Measurements from ENCODE around the gene PDE8B.

PDE8B gene

DNA sequence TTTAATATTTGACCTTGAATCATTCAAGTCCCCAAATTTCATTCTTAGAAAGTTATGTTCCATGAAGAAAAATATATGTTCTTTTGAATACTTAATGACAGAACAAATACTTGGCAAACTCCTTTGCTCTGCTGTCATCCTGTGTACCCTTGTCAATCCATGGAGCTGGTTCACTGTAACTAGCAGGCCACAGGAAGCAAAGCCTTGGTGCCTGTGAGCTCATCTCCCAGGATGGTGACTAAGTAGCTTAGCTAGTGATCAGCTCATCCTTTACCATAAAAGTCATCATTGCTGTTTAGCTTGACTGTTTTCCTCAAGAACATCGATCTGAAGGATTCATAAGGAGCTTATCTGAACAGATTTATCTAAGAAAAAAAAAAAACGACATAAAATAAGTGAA is 216.2 kb downstream of the PDE8B start:
- Histone ChIP-seq H3K9me3 (ENCODE audit: control insufficient read depth in 2 of 2, low read length in 2 of 2) (no peaks in the 10 kb centered on the region), H3K27ac (ENCODE audit: low read depth in 2 of 2, low read length in 2 of 2) (no peak overlapping the region), H3K27me3 (ENCODE audit: control insufficient read depth in 2 of 2, insufficient read depth in 2 of 2, low read length in 2 of 2) (no peaks in the 10 kb centered on the region), H3K36me3 (ENCODE audit: control insufficient read depth in 2 of 2, insufficient read depth in 2 of 2, low read length in 2 of 2) (peaks cover 4 to 18% of the 10 kb centered on the region in 2 donors), H3K9ac (ENCODE audit: low read depth in 1 of 2, low read length in 2 of 2) (no peak overlapping the region), H3K4me1 (ENCODE audit: control insufficient read depth in 2 of 2, insufficient read depth in 2 of 2, low read length in 2 of 2) (peaks cover 0 to 3% of the 10 kb centered on the region in 2 donors), H3K4me3 (ENCODE audit: low read length in 2 of 2) (no peak overlapping the region)

DNA sequence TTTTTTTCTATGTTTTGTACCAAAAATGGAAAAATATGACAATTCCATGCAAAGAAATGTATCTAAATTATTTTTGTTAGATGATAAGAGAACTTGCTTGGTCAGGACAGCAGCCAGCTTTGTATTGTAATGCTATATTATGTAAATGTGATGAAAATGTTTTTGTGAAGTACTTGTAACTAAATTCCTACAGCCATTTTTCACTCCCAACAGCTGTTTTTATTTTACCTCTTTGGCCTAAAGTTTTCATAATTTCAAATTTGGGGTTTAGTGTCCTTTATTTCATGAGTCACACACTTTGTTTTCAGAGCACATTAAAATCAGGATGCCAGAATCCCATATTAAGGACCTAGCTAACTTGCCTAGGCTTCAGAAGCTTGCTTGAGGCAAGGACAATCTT is 217.5 kb downstream of the PDE8B start:
- H3K9me3 ChIP-seq (ENCODE audit: control insufficient read depth in 2 of 2, low read length in 2 of 2) = no peaks in the 10 kb centered on the region
- peaks cover 15 to 21% of the 10 kb centered on the region in 2 donors for H3K36me3 ChIP-seq (ENCODE audit: control insufficient read depth in 2 of 2, insufficient read depth in 2 of 2, low read length in 2 of 2)
- no peaks in the 10 kb centered on the region for H3K27me3 ChIP-seq (ENCODE audit: control insufficient read depth in 2 of 2, insufficient read depth in 2 of 2, low read length in 2 of 2)
- H3K4me3 ChIP-seq (ENCODE audit: low read length in 2 of 2) = no peak overlapping the region
- H3K27ac ChIP-seq (ENCODE audit: low read depth in 2 of 2, low read length in 2 of 2) = peak overlapping the region in 1 of 2 donors; percentile 21
- H3K4me1 ChIP-seq (ENCODE audit: control insufficient read depth in 2 of 2, insufficient read depth in 2 of 2, low read length in 2 of 2) = peaks cover 0 to 3% of the 10 kb centered on the region in 2 donors
- no peak overlapping the region for H3K9ac ChIP-seq (ENCODE audit: low read depth in 1 of 2, low read length in 2 of 2)

DNA sequence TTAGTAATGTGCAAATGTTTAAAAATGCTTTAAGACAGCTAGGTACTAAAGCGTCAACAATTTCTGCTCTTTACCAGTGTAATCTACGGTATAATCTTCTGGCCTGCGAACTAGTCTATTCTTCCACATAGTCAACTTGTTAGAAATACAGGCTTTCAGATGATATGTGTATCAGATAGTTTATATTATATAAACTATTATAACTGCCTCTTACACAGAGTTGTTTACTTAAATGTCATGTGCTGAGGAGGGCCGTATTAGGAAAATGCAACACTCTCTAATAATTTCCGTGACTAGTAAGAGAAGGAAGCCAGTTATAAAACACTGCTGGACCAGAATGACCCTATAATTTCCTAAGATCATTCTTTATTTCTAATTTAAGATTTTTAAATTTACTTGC is 218.0 kb downstream of the PDE8B start:
- Histone ChIP-seq H3K27ac (ENCODE audit: low read depth in 2 of 2, low read length in 2 of 2) (peak overlapping the region in 1 of 2 donors; percentile 21), H3K4me3 (ENCODE audit: low read length in 2 of 2) (no peak overlapping the region), H3K36me3 (ENCODE audit: control insufficient read depth in 2 of 2, insufficient read depth in 2 of 2, low read length in 2 of 2) (peaks cover 17 to 21% of the 10 kb centered on the region in 2 donors), H3K9me3 (ENCODE audit: control insufficient read depth in 2 of 2, low read length in 2 of 2) (no peaks in the 10 kb centered on the region), H3K27me3 (ENCODE audit: control insufficient read depth in 2 of 2, insufficient read depth in 2 of 2, low read length in 2 of 2) (no peaks in the 10 kb centered on the region), H3K9ac (ENCODE audit: low read depth in 1 of 2, low read length in 2 of 2) (no peak overlapping the region), H3K4me1 (ENCODE audit: control insufficient read depth in 2 of 2, insufficient read depth in 2 of 2, low read length in 2 of 2) (peaks cover 0 to 3% of the 10 kb centered on the region in 2 donors)

DNA sequence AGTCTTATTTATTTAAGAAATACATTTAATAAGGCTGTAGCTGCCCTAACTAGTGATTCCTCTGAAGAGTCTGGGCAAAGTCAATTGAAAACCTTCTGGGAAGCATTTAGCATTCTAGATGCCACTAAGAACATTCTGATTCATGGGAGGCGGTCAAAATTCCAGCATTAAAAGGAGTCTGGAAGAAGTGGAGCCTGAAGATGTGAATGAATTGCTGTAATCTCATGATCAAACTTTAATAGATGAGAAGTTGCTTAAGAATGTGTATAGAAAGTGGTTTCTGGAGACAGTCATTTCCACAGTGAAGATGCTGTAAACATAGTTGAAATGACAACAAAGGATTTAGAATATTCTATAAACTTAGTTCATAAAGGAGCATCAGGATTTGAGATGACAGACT is 220.2 kb downstream of the PDE8B start:
- H3K4me3 ChIP-seq (ENCODE audit: low read length in 2 of 2) = no peak overlapping the region
- no peak overlapping the region for H3K27ac ChIP-seq (ENCODE audit: low read depth in 2 of 2, low read length in 2 of 2)
- H3K4me1 ChIP-seq (ENCODE audit: control insufficient read depth in 2 of 2, insufficient read depth in 2 of 2, low read length in 2 of 2) = peaks cover 0 to 3% of the 10 kb centered on the region in 2 donors
- H3K27me3 ChIP-seq (ENCODE audit: control insufficient read depth in 2 of 2, insufficient read depth in 2 of 2, low read length in 2 of 2) = no peaks in the 10 kb centered on the region
- peaks cover 17% of the 10 kb centered on the region in 2 donors for H3K36me3 ChIP-seq (ENCODE audit: control insufficient read depth in 2 of 2, insufficient read depth in 2 of 2, low read length in 2 of 2)
- H3K9me3 ChIP-seq (ENCODE audit: control insufficient read depth in 2 of 2, low read length in 2 of 2) = no peaks in the 10 kb centered on the region
- no peak overlapping the region for H3K9ac ChIP-seq (ENCODE audit: low read depth in 1 of 2, low read length in 2 of 2)

DNA sequence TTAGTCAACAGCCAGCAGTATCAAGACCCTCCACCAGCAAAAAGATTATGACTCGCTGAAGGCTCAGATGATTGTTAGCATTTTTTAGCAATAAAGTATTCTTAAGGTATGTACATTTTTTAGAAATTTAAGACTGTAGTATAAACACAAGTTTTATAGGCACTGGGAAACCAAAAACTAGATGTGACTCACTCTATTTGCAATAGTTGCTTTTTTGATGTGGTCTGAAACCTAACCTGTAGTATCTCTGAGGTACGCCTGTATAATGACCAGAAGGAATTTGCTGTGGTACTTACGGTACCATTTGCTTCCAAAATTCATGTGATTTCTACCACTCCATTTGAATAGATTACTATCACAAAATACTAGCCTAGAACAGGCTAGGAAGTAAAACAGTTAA is 220.8 kb downstream of the PDE8B start:
- Histone ChIP-seq H3K9me3 (ENCODE audit: control insufficient read depth in 2 of 2, low read length in 2 of 2) (no peaks in the 10 kb centered on the region), H3K27me3 (ENCODE audit: control insufficient read depth in 2 of 2, insufficient read depth in 2 of 2, low read length in 2 of 2) (no peaks in the 10 kb centered on the region), H3K9ac (ENCODE audit: low read depth in 1 of 2, low read length in 2 of 2) (no peak overlapping the region), H3K4me1 (ENCODE audit: control insufficient read depth in 2 of 2, insufficient read depth in 2 of 2, low read length in 2 of 2) (peaks cover 0 to 3% of the 10 kb centered on the region in 2 donors), H3K4me3 (ENCODE audit: low read length in 2 of 2) (no peak overlapping the region), H3K27ac (ENCODE audit: low read depth in 2 of 2, low read length in 2 of 2) (no peak overlapping the region), H3K36me3 (ENCODE audit: control insufficient read depth in 2 of 2, insufficient read depth in 2 of 2, low read length in 2 of 2) (peaks cover 18 to 20% of the 10 kb centered on the region in 2 donors)

DNA sequence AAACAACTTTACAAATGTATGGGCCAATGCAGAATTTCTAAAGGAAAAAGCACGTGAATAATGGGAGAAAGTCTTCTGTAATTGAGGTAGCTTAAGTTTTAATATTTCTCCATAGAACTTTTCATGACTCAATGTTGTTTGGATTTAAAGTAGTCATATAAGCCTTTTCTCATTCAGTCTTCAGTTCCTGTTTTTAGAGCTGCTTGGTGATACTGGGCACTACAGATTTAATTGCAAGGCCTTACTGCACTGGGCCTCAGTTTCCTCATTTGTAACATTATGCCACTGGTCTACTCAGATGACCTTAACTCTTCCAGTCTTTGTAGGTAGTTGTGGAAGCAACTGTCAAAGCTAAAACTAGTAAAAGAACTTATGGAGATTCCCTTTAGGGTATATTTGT is 221.2 kb downstream of the PDE8B start:
- peaks cover 18 to 20% of the 10 kb centered on the region in 2 donors for H3K36me3 ChIP-seq (ENCODE audit: control insufficient read depth in 2 of 2, insufficient read depth in 2 of 2, low read length in 2 of 2)
- no peak overlapping the region for H3K9ac ChIP-seq (ENCODE audit: low read depth in 1 of 2, low read length in 2 of 2)
- H3K9me3 ChIP-seq (ENCODE audit: control insufficient read depth in 2 of 2, low read length in 2 of 2) = no peaks in the 10 kb centered on the region

DNA sequence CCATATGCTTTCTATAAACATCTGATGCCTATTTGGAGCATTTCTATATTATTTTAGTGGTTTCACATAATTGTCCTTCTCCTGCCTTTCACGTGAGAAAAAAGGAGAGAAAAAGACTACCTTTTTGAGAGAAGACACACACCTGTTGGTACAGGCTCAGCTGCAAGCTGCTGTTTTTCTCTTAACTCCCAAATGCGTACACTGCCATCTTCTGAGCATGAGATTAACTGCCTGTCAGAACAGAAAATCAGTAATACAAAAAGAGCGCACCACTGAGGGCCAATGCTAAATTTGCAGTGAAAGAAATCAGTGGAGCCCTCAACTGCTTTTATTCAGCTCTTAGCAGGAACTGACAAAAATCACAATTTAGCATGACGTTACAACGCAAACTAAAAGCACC is 226.7 kb downstream of the PDE8B start:
- no peaks in the 10 kb centered on the region for H3K4me1 ChIP-seq (ENCODE audit: control insufficient read depth in 2 of 2, insufficient read depth in 2 of 2, low read length in 2 of 2)
- no peak overlapping the region for H3K27ac ChIP-seq (ENCODE audit: low read depth in 2 of 2, low read length in 2 of 2)
- H3K36me3 ChIP-seq (ENCODE audit: control insufficient read depth in 2 of 2, insufficient read depth in 2 of 2, low read length in 2 of 2) = peaks cover 7 to 19% of the 10 kb centered on the region in 2 donors
- H3K27me3 ChIP-seq (ENCODE audit: control insufficient read depth in 2 of 2, insufficient read depth in 2 of 2, low read length in 2 of 2) = no peaks in the 10 kb centered on the region
- H3K4me3 ChIP-seq (ENCODE audit: low read length in 2 of 2) = no peak overlapping the region
- H3K9me3 ChIP-seq (ENCODE audit: control insufficient read depth in 2 of 2, low read length in 2 of 2) = no peaks in the 10 kb centered on the region
- no peak overlapping the region for H3K9ac ChIP-seq (ENCODE audit: low read depth in 1 of 2, low read length in 2 of 2)

More for the DNA sequence above, 221.2 kb downstream of the PDE8B start:
- Histone ChIP-seq H3K4me3 (ENCODE audit: low read length in 2 of 2) (no peak overlapping the region), H3K4me1 (ENCODE audit: control insufficient read depth in 2 of 2, insufficient read depth in 2 of 2, low read length in 2 of 2) (peaks cover 0 to 3% of the 10 kb centered on the region in 2 donors), H3K27ac (ENCODE audit: low read depth in 2 of 2, low read length in 2 of 2) (no peak overlapping the region), H3K27me3 (ENCODE audit: control insufficient read depth in 2 of 2, insufficient read depth in 2 of 2, low read length in 2 of 2) (no peaks in the 10 kb centered on the region)

DNA sequence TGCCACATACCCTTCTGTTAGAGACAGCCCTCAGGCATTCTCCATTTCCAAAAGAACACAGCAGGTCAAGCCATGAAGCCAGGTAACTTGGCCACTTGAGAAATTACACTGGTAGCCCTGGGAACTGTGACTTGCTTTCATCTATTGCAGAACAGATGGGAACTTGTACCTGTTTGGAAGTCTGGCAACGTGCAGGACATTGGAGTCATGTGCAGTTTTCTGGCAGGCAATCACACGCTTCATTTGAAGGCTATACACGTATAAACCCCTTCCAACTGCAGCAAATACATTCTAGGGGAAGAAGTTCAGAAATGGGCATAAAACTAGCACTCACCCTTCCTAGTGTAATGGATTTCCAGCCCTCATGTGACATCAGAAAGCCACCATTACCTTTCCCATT is 227.6 kb downstream of the PDE8B start:
- H3K27ac ChIP-seq (ENCODE audit: low read depth in 2 of 2, low read length in 2 of 2) = no peak overlapping the region
- no peaks in the 10 kb centered on the region for H3K4me1 ChIP-seq (ENCODE audit: control insufficient read depth in 2 of 2, insufficient read depth in 2 of 2, low read length in 2 of 2)
- H3K27me3 ChIP-seq (ENCODE audit: control insufficient read depth in 2 of 2, insufficient read depth in 2 of 2, low read length in 2 of 2) = no peaks in the 10 kb centered on the region
- no peak overlapping the region for H3K4me3 ChIP-seq (ENCODE audit: low read length in 2 of 2)
- H3K36me3 ChIP-seq (ENCODE audit: control insufficient read depth in 2 of 2, insufficient read depth in 2 of 2, low read length in 2 of 2) = peaks cover 5 to 12% of the 10 kb centered on the region in 2 donors
- no peaks in the 10 kb centered on the region for H3K9me3 ChIP-seq (ENCODE audit: control insufficient read depth in 2 of 2, low read length in 2 of 2)
- no peak overlapping the region for H3K9ac ChIP-seq (ENCODE audit: low read depth in 1 of 2, low read length in 2 of 2)

DNA sequence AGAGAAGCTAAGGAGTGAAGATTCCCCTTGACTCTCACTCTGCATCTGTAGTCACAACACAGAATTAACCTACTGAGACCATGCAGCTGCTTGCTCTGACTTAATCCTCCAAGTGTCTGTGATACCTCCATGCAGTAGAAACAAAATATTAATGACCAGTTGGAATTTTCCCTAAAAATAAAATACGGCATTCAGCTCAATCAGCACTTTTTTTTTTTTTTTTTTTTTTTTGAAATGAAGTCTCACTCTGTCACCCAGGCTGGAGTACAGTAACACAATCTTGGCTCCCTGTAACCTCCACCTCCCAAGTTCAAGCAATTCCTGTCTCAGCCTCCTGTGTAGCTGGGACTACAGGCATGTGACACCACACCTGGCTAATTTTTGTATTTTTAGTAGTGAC is 233.2 kb downstream of the PDE8B start:
- no peak overlapping the region for H3K27ac ChIP-seq (ENCODE audit: low read depth in 2 of 2, low read length in 2 of 2)
- no peaks in the 10 kb centered on the region for H3K9me3 ChIP-seq (ENCODE audit: control insufficient read depth in 2 of 2, low read length in 2 of 2)
- no peaks in the 10 kb centered on the region for H3K27me3 ChIP-seq (ENCODE audit: control insufficient read depth in 2 of 2, insufficient read depth in 2 of 2, low read length in 2 of 2)
- H3K4me1 ChIP-seq (ENCODE audit: control insufficient read depth in 2 of 2, insufficient read depth in 2 of 2, low read length in 2 of 2) = no peaks in the 10 kb centered on the region
- peaks cover 8 to 17% of the 10 kb centered on the region in 2 donors for H3K36me3 ChIP-seq (ENCODE audit: control insufficient read depth in 2 of 2, insufficient read depth in 2 of 2, low read length in 2 of 2)
- no peak overlapping the region for H3K4me3 ChIP-seq (ENCODE audit: low read length in 2 of 2)
- H3K9ac ChIP-seq (ENCODE audit: low read depth in 1 of 2, low read length in 2 of 2) = no peak overlapping the region

DNA sequence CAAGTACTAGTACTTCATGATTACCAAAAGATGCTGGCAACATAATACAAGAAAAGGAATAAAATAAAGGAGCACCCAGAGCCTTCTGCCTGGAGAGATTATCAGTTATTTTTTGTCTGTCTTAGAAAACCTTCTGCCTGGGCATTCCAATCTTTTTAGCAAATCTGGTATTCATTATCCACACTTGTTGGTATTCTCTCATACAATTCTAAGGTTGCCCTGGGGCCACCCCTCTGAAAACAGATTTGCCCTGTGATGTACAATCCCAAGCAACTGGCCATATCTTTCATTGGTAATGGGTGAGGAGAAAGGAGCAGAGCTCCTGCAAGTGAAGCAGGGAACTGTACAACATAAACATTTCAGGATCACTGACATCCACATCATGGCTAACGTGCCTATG is 233.9 kb downstream of the PDE8B start:
- H3K27me3 ChIP-seq (ENCODE audit: control insufficient read depth in 2 of 2, insufficient read depth in 2 of 2, low read length in 2 of 2) = no peaks in the 10 kb centered on the region
- no peak overlapping the region for H3K4me3 ChIP-seq (ENCODE audit: low read length in 2 of 2)
- no peaks in the 10 kb centered on the region for H3K9me3 ChIP-seq (ENCODE audit: control insufficient read depth in 2 of 2, low read length in 2 of 2)
- peaks cover 14 to 17% of the 10 kb centered on the region in 2 donors for H3K36me3 ChIP-seq (ENCODE audit: control insufficient read depth in 2 of 2, insufficient read depth in 2 of 2, low read length in 2 of 2)
- no peaks in the 10 kb centered on the region for H3K4me1 ChIP-seq (ENCODE audit: control insufficient read depth in 2 of 2, insufficient read depth in 2 of 2, low read length in 2 of 2)
- no peak overlapping the region for H3K27ac ChIP-seq (ENCODE audit: low read depth in 2 of 2, low read length in 2 of 2)
- no peak overlapping the region for H3K9ac ChIP-seq (ENCODE audit: low read depth in 1 of 2, low read length in 2 of 2)

DNA sequence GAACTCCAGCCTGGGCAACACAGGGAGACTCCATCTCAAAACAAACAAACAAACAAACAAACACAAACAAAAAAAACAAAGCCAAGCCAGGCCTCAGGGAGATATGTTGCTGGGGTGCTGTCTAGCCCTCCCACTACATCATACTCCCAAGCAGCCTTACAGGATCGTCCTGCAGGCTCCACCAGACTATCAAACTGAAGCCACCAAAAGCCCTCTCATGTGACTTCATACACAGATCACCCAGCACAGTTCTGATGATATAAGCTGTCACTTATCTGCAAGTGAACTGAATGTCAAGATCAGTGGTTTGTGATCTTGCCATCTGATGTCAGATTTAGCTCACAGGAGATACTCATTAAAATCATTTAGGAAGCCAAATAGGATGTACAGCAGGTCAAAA is 238.4 kb downstream of the PDE8B start:
- H3K36me3 ChIP-seq (ENCODE audit: control insufficient read depth in 2 of 2, insufficient read depth in 2 of 2, low read length in 2 of 2) = peaks cover 12 to 25% of the 10 kb centered on the region in 2 donors
- no peaks in the 10 kb centered on the region for H3K27me3 ChIP-seq (ENCODE audit: control insufficient read depth in 2 of 2, insufficient read depth in 2 of 2, low read length in 2 of 2)

More for the DNA sequence above, 238.4 kb downstream of the PDE8B start:
- Histone ChIP-seq H3K4me3 (ENCODE audit: low read length in 2 of 2) (no peak overlapping the region), H3K9me3 (ENCODE audit: control insufficient read depth in 2 of 2, low read length in 2 of 2) (no peaks in the 10 kb centered on the region), H3K4me1 (ENCODE audit: control insufficient read depth in 2 of 2, insufficient read depth in 2 of 2, low read length in 2 of 2) (no peaks in the 10 kb centered on the region), H3K27ac (ENCODE audit: low read depth in 2 of 2, low read length in 2 of 2) (no peak overlapping the region), H3K9ac (ENCODE audit: low read depth in 1 of 2, low read length in 2 of 2) (no peak overlapping the region)

Data from mucosa of rectum (tissue), 2 donors.